Neural crest cell (in vitro differentiated cells): ENCODE results near the gene NDRG3. TPM values are rescaled to one million over a fixed set of nuclear protein-coding genes. Genes with fewer than 3 reads are reported as not detected.
"Not testable (repeated sequence)": the region's sequence is repeated elsewhere in the genome, so short reads cannot be mapped to it uniquely, and the experiment has no call there.

Experiments used
- DNase-seq: peaks from one replicate; pipeline ENCODE4 v3.0.0; 2021; ENCODE audit warnings: low read depth, mixed read lengths, low spot score
- H3K27ac Mint-ChIP-seq: one replicate; pipeline ENCODE4 v1.8.0; 2021; ENCODE audit warnings: mild to moderate bottlenecking, mixed read lengths; ENCODE audit not compliant: unreplicated experiment
- H3K27me3 Mint-ChIP-seq: 2 replicates; pipeline ENCODE4 v1.8.0; 2021; ENCODE audit warnings: low read depth, mild to moderate bottlenecking, mixed read lengths
- H3K36me3 Mint-ChIP-seq: 2 replicates; pipeline ENCODE4 v1.8.0; 2021; ENCODE audit warnings: low read depth, mild to moderate bottlenecking, mixed read lengths
- H3K4me1 Mint-ChIP-seq: 2 replicates; pipeline ENCODE4 v1.8.0; 2021; ENCODE audit warnings: mixed read lengths
- H3K4me3 Mint-ChIP-seq: one replicate; pipeline ENCODE4 v1.8.0; 2021; ENCODE audit warnings: mild to moderate bottlenecking, mixed read lengths
- H3K9me3 Mint-ChIP-seq: 2 replicates; pipeline ENCODE4 v1.8.0; 2021; ENCODE audit warnings: mixed read lengths
- total RNA-seq: library from RNA; stranded (reverse); gene quantifications from 2 replicates; pipeline ENCODE4 v1.2.1, GENCODE V29; 2021
- TF ChIP-seq, protein P1 (sequence below): fragments of 200-600 bp; sonication (generic); conservative IDR thresholded peaks from 2 replicates; pipeline ENCODE4 v1.5.0; 2021; ENCODE audit warnings: antibody characterized with exemption, mild to moderate bottlenecking

NDRG3 gene
- total RNA-seq, 1 donor from 2014 or later: 34.9 TPM

DNA sequence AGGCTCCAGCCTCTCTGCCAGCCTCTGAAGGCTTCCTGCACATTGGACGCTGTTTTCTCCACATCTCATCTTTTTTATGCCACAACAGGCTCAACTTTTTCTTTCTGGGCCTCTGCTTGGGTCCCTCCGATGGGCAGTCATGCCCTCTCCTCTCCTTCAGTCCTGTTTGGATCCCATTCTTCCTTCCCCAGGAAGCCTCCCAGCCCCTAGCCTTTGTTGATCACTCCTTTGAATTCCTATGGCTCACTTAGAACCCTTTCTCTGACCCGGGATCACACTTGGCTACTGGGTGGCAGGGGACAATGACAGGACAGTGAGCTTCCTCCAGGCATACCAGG is 104.4 kb downstream of the NDRG3 start:
- TF ChIP-seq, protein P1, sequence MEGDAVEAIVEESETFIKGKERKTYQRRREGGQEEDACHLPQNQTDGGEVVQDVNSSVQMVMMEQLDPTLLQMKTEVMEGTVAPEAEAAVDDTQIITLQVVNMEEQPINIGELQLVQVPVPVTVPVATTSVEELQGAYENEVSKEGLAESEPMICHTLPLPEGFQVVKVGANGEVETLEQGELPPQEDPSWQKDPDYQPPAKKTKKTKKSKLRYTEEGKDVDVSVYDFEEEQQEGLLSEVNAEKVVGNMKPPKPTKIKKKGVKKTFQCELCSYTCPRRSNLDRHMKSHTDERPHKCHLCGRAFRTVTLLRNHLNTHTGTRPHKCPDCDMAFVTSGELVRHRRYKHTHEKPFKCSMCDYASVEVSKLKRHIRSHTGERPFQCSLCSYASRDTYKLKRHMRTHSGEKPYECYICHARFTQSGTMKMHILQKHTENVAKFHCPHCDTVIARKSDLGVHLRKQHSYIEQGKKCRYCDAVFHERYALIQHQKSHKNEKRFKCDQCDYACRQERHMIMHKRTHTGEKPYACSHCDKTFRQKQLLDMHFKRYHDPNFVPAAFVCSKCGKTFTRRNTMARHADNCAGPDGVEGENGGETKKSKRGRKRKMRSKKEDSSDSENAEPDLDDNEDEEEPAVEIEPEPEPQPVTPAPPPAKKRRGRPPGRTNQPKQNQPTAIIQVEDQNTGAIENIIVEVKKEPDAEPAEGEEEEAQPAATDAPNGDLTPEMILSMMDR: no peak
- H3K4me1 Mint-ChIP-seq: peaks cover 8% of the 10 kb centered on the region
- DNase-seq: no peak
- no peaks in the 10 kb centered on the region for H3K9me3 Mint-ChIP-seq
- H3K27me3 Mint-ChIP-seq: no peaks in the 10 kb centered on the region
- H3K36me3 Mint-ChIP-seq: no peaks in the 10 kb centered on the region
- H3K27ac Mint-ChIP-seq: peak overlapping the region; percentile 55
- no peak overlapping the region for H3K4me3 Mint-ChIP-seq

DNA sequence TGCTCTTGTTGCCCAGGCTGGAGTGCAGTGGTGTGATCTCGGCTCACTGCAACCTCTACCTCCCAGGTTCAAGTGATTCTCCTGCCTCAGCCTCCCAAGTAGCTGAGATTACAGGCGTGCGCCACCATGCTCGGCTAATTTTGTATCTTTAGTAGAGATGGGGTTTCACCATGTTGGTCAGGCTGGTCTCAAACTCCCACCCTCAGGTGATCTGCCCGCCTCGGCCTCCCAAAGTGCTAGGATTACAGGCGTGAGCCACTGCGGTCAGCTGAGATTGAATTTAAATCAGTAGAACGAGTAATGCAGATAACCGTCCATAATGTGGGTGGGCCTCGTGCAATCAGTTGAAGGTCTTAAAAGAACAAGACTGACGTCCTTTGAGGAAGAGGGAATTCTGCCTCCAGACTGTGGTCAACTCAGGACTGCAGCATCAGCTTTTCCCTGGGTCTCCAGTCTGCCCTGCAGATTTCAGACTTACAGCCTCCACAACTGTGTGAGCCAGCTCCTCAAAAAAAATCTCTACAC is 107.0 kb downstream of the NDRG3 start:
- H3K36me3 Mint-ChIP-seq, H3K4me3 Mint-ChIP-seq, H3K9me3 Mint-ChIP-seq, H3K27ac Mint-ChIP-seq, H3K4me1 Mint-ChIP-seq, DNase-seq, H3K27me3 Mint-ChIP-seq: not testable (repeated sequence)

DNA sequence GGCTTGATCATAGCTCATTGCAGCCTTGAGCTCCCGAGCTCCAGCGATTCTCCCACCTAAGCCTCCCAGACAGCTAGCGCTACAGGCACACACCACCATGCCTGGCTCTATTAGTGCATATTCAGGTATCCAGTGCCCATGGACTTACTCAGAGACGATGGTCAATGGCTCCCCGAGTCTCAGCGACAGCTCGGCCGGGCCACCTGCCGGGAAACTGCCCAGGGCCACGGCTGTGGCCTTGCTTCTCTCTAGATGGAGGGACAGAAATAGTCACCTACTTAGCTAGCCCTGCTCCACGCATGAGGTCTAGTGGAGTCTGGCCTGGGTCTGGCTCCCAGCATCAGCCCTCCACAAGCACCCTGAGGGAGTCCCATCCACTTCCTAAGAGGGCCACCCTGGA is 111.5 kb downstream of the NDRG3 start:
- Mint-ChIP-seq H3K9me3 (no peaks in the 10 kb centered on the region), H3K4me3 (no peak overlapping the region), H3K27me3 (no peaks in the 10 kb centered on the region), H3K36me3 (no peaks in the 10 kb centered on the region), H3K4me1 (peaks cover 7% of the 10 kb centered on the region), H3K27ac (peak overlapping the region; percentile 71)
- DNase-seq: no peak
- TF ChIP-seq, protein P1: no peak

DNA sequence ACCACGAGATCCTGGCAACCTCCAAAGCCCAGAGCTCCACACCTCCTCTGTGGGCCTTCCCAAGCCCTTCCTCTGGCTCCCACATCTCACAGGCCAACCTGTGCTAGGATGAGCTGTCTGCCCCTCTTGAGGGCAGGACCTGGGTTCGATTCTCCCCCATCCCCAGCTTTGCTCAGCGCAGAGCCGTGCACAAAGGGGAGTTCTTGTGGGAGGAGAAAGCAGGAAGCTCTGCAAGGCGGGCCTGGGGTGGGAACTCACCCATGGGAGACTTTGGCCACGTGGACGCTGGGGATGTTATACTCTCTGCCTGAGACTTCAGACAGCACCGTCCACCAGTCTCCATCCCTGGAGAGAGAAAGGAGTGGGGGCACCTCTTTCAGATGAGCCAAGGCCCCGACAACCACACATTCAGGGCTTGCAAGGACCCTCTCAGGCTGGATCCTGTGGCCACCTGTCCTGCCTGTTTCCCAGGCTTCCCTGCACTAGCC is 112.6 kb downstream of the NDRG3 start:
- no peak for DNase-seq
- no peaks in the 10 kb centered on the region for H3K27me3 Mint-ChIP-seq
- H3K36me3 Mint-ChIP-seq: no peaks in the 10 kb centered on the region
- TF ChIP-seq, protein P1: no peak
- H3K4me3 Mint-ChIP-seq: no peak overlapping the region
- H3K9me3 Mint-ChIP-seq: no peaks in the 10 kb centered on the region
- peak overlapping the region; percentile 62 for H3K27ac Mint-ChIP-seq
- peaks cover 7% of the 10 kb centered on the region for H3K4me1 Mint-ChIP-seq

DNA sequence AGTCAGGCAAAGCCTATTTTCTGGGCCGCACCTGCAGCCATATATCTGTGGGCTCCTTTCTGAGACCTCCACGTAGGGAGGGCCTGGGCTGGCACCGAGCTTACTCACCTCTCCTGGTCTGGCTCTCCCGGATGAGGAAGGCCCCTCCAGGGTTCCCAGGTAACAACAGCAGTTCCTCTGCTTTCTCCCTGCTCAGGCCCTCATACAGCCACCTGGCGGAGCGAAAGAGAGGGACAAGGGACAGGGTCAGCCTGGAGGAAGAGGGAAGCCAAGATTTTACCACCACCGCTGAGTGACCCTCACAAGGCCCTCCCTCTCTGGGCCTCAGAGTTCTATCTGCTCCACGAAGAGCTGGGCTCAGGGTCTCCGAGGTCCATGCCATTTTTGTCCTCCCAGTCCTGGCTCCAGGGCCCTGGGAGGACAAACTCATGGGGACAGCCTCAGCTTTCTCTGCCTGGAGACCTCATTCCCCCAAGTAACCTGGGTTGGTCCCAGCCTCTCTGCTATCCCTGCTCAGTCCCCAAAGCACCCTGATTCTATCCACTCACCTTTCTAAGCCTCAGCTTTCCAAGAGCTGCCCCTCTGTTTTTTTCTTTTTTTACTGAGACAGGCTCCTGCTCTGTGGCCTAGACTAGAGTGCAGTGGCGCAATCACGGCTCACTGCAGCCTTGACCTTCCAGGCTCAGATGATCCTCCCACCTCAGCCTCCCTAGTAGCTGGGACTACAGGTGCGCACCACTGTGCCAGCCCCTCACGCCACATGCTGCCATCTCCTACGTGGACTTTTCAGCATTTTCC is 113.2 kb downstream of the NDRG3 start:
- H3K27me3 Mint-ChIP-seq: no peaks in the 10 kb centered on the region
- no peak overlapping the region for H3K27ac Mint-ChIP-seq
- no peaks in the 10 kb centered on the region for H3K36me3 Mint-ChIP-seq
- H3K4me1 Mint-ChIP-seq: peaks cover 7% of the 10 kb centered on the region
- H3K4me3 Mint-ChIP-seq: no peak overlapping the region
- TF ChIP-seq, protein P1: no peak
- DNase-seq: no peak
- no peaks in the 10 kb centered on the region for H3K9me3 Mint-ChIP-seq

DNA sequence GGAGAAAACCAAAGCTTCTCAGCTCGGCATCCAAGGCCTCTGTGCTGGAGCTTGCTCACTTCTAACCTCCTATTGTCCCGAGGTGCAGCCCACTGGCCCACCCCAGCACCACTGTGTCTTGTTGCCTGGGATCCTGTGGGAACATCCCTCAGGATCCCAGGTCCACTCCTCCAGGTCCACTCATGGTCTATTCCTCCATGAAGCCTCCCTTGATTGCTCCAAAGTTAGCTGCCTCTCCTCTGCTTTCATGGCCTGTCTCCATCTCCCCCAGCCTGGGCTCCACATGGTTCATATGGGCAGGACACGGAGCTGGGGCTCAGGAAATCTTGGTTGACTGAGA is 113.8 kb downstream of the NDRG3 start:
- Mint-ChIP-seq H3K4me1 (peaks cover 7% of the 10 kb centered on the region), H3K4me3 (no peak overlapping the region), H3K36me3 (no peaks in the 10 kb centered on the region), H3K27ac (no peak overlapping the region), H3K27me3 (no peaks in the 10 kb centered on the region), H3K9me3 (no peaks in the 10 kb centered on the region)
- DNase-seq: no peak
- TF ChIP-seq, protein P1: no peak
